Stomach (tissue), 9 donors: Measurements from ENCODE around the gene CCDC63. TPM values are rescaled to one million over a fixed set of nuclear protein-coding genes. Genes with fewer than 3 reads are reported as not detected.

ENCODE experiments used
- DNase-seq, 2 donors: peaks; one replicate each; pipeline versions ENCODE4 v3.0.0 to v3.0.0-alpha.2; 2013 to 2019
- H3K27ac ChIP-seq, 5 donors: fragments of 200-600 bp in 4 of 5; sonication (generic) in 4 of 5; one replicate each; pipeline ENCODE4 v1.5.1; 2013 to 2019; ENCODE audit warnings: mild to moderate bottlenecking in 1 of 5, moderate library complexity in 1 of 5
- H3K27me3 ChIP-seq, 3 donors: fragments of 200-600 bp; sonication (generic); one replicate each; pipeline ENCODE4 v1.5.1; 2017 to 2019; ENCODE audit warnings: mixed run types in 1 of 3
- H3K36me3 ChIP-seq, 4 donors: fragments of 200-600 bp; sonication (generic); 1 replicate in 3 of 4; 2 replicates in 1 of 4; pipeline ENCODE4 v1.5.1; 2016 to 2019
- H3K4me1 ChIP-seq, 4 donors: fragments of 200-600 bp; sonication (generic); one replicate each; pipeline ENCODE4 v1.5.1; 2016 to 2019
- H3K4me3 ChIP-seq, 4 donors: fragments of 200-600 bp; sonication (generic) in 3 of 4; one replicate each; pipeline ENCODE4 v1.5.1; 2016 to 2019; ENCODE audit warnings: mild to moderate bottlenecking in 1 of 4
- H3K9me3 ChIP-seq, 4 donors: fragments of 200-600 bp; sonication (generic); one replicate each; pipeline ENCODE4 v1.5.1; 2016 to 2019
- EP300 ChIP-seq: sonication (generic); formaldehyde crosslinking; IDR thresholded peaks from one replicate; pipeline ENCODE4 v1.6.1; 2017; ENCODE audit warnings: antibody characterized with exemption
- POLR2A ChIP-seq, 4 donors: fragments of 450-650 bp; IDR thresholded peaks; one replicate each; pipeline ENCODE4 v1.6.1; 2016; ENCODE audit warnings: antibody characterized with exemption in 4 of 4, control low read depth in 2 of 4, mild to moderate bottlenecking in 1 of 4, moderate library complexity in 1 of 4
- POLR2AphosphoS5 ChIP-seq, 3 donors: sonication (generic); formaldehyde crosslinking; IDR thresholded peaks; one replicate each; pipeline ENCODE4 v1.6.1; 2016; ENCODE audit warnings: antibody characterized with exemption in 3 of 3
- WGBS, 5 donors: extraction: QIAGEN DNeasy Blood & Tissue Kit in 3 of 5; methylation state at CpG; one replicate each; pipeline versions ENCODE4 v1.1.5 to v1.1.7; 2013 to 2018; 5-methylcytosine and 5-hydroxymethylcytosine counted together
- intact Hi-C: fragments of 100-400 bp; cut with DNase I; formaldehyde crosslinking; loops from one replicate; pipeline ENCODE4 v1.15.1; 2023; ENCODE audit warnings: low total_unique reads
- polyA plus RNA-seq, 3 donors: library from polyadenylated mRNA; stranded (reverse); fragments of 200-250 nt; gene quantifications; one replicate each; pipeline ENCODE4 v1.2.3, GENCODE V29; 2013
- total RNA-seq, 5 donors: library from RNA; depleted of rRNA; stranded (reverse); fragments of >200 nt; gene quantifications; one replicate each; pipeline versions ENCODE4 v1.1.0 to v1.2.3, GENCODE V29; 2014 to 2016
- TF ChIP-seq, protein P1 (sequence below), 7 experiments: fragments of 450-650 bp in 4 of 7; fragments of 200-600 bp in 3 of 7; sonication (generic) in 3 of 7; IDR thresholded peaks; one replicate each; pipeline ENCODE4 v1.5.1; 2016 to 2019; ENCODE audit warnings: antibody characterized with exemption in 7 of 7, control low read depth in 2 of 7, mild to moderate bottlenecking in 1 of 7
- donor health status: healthy with polysubstance abuse.
- donor health status: Bipolar disorder and iron deficiency.
- donor health status: healthy.

Gene CCDC63
- total and polyA plus RNA-seq, 8 donors: not detected

DNA sequence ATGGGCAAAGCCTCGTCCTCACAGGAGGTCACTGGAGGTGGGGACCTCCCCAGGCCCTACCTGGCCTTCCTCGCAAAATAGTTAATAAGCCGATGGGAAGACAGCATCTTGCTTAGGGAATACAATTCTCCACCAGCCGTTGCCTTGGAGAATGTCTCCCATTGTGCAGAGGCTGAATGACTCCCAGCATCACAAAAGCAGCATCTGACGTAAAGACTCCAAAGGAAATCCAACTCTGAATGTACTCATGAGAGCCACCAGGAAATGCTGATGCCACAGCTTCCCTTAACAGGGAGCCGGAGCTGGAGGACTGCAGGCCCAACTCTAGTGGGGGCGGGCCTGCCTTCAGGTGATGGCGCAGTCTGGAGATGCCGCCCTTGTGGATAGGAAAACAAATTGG is 15.5 kb downstream of the CCDC63 start:
- Histone ChIP-seq H3K9me3 (no peaks in the 10 kb centered on the region), H3K36me3 (no peaks in the 10 kb centered on the region), H3K4me3 (no peak overlapping the region), H3K27me3 (no peaks in the 10 kb centered on the region), H3K4me1 (no peaks in the 10 kb centered on the region), H3K27ac (no peak overlapping the region)
- no peak for DNase-seq
- intact Hi-C loops: no loop called here
- TF ChIP-seq, protein P1, sequence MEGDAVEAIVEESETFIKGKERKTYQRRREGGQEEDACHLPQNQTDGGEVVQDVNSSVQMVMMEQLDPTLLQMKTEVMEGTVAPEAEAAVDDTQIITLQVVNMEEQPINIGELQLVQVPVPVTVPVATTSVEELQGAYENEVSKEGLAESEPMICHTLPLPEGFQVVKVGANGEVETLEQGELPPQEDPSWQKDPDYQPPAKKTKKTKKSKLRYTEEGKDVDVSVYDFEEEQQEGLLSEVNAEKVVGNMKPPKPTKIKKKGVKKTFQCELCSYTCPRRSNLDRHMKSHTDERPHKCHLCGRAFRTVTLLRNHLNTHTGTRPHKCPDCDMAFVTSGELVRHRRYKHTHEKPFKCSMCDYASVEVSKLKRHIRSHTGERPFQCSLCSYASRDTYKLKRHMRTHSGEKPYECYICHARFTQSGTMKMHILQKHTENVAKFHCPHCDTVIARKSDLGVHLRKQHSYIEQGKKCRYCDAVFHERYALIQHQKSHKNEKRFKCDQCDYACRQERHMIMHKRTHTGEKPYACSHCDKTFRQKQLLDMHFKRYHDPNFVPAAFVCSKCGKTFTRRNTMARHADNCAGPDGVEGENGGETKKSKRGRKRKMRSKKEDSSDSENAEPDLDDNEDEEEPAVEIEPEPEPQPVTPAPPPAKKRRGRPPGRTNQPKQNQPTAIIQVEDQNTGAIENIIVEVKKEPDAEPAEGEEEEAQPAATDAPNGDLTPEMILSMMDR (IDR thresholded peaks at IDR 0.05): no peak
- no peak for TF ChIP-seq EP300
- no peak for TF ChIP-seq POLR2A (IDR thresholded peaks at IDR 0.05)
- no peak for TF ChIP-seq POLR2AphosphoS5 (IDR thresholded peaks at IDR 0.05)
- 81 to 89% (median 82%) methylated on average over 9 of the region's 9 CpGs for WGBS, 5 donors

DNA sequence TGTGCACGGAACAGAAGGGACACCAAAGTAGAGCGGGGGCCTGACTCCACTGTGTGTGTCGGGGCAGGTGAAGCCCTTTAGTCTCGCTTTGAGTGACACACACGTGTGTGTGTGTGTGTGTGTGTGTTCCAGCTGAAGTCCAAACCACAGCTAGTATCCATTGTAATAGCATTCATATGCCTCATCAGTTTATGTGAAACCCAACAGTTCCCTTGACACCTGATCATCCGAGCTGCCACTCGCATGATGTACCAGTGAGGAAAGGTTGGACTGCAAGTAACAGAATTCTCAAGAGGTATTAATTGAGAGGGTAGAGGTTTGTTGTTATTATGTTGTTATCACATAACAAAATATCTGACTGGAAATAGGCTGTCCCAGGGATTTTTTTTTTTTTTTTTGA is 16.4 kb downstream of the CCDC63 start:
- Histone ChIP-seq H3K27ac (no peak overlapping the region), H3K9me3 (no peaks in the 10 kb centered on the region), H3K36me3 (no peaks in the 10 kb centered on the region), H3K4me1 (no peaks in the 10 kb centered on the region), H3K27me3 (no peaks in the 10 kb centered on the region), H3K4me3 (no peak overlapping the region)
- no peak for DNase-seq
- WGBS, 5 donors: 67 to 80% (median 79%) methylated on average over 6 to 7 of the region's 7 CpGs
- intact Hi-C loops: no loop called here
- no peak for TF ChIP-seq EP300
- TF ChIP-seq, protein P1 (IDR thresholded peaks at IDR 0.05): no peak
- no peak for TF ChIP-seq POLR2AphosphoS5 (IDR thresholded peaks at IDR 0.05)
- TF ChIP-seq POLR2A (IDR thresholded peaks at IDR 0.05): no peak

DNA sequence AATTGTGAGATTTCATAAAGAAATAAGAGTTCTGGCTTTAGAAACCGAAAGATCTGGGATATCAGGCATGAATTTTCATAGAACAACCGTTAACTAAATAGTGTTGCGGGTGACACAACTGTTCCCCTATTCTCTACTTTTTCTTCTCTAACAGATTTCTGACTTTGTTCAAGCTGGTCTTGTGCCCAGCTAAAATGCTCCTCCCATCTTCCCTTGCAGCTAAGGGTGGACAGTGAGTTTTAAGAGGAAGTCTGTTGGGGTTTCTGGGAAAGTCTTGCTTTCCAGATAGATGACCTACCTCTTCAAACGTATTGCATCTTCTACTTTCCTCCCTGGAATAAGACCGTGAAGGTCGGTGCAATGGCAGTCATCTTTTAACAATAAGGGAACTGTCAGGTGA is 18.7 kb downstream of the CCDC63 start:
- Histone ChIP-seq H3K9me3 (no peaks in the 10 kb centered on the region), H3K4me3 (no peak overlapping the region), H3K27ac (no peak overlapping the region), H3K27me3 (no peaks in the 10 kb centered on the region), H3K4me1 (no peaks in the 10 kb centered on the region), H3K36me3 (no peaks in the 10 kb centered on the region)
- DNase-seq: no peak
- intact Hi-C loops: no loop called here
- TF ChIP-seq EP300: no peak
- no peak for TF ChIP-seq POLR2A (IDR thresholded peaks at IDR 0.05)
- TF ChIP-seq, protein P1 (IDR thresholded peaks at IDR 0.05): no peak
- TF ChIP-seq POLR2AphosphoS5 (IDR thresholded peaks at IDR 0.05): no peak
- WGBS, 5 donors: 86 to 89% (median 86%) methylated on average over 6 of the region's 6 CpGs

DNA sequence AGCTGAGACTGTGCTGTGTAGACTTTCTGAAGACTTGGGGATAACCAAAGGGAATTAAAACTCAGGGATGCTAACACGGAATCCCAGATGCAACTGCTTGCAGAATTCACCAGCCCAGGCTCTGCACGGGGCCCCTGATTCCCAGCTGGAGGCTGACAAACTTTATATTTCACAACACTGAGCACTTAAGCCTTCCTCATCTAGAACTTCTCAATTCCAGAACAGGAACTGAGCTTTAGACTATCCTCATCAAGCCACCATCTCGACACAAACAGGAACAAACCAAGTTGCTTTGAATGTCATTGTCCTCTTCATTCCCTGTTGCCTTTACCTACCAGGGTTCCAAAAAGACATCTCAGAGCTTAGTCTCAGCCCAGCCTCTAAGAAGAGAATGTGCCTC is 22.2 kb downstream of the CCDC63 start:
- WGBS, 5 donors: 53 to 77% (median 68%) methylated on average over 3 of the region's 3 CpGs
- no peak for DNase-seq
- TF ChIP-seq POLR2A (IDR thresholded peaks at IDR 0.05) (no peak), EP300 (no peak), POLR2AphosphoS5 (IDR thresholded peaks at IDR 0.05) (no peak)
- TF ChIP-seq, protein P1 (IDR thresholded peaks at IDR 0.05): no peak
- Histone ChIP-seq H3K4me3 (no peak overlapping the region), H3K27me3 (no peaks in the 10 kb centered on the region), H3K27ac (no peak overlapping the region), H3K9me3 (no peaks in the 10 kb centered on the region), H3K36me3 (no peaks in the 10 kb centered on the region), H3K4me1 (no peaks in the 10 kb centered on the region)
- intact Hi-C loops: no loop called here
